HG03139 (cell line): ENCODE data around the gene TDP2.
A peak's percentile ranks its signal among the peaks of the same experiment; 100 is the strongest.

ENCODE experiments used
- ATAC-seq: cut with Tn5 transposase; IDR thresholded peaks from one replicate; pipeline ENCODE4 v1.9.1; 2021; ENCODE audit not compliant: unreplicated experiment

TDP2 gene

DNA sequence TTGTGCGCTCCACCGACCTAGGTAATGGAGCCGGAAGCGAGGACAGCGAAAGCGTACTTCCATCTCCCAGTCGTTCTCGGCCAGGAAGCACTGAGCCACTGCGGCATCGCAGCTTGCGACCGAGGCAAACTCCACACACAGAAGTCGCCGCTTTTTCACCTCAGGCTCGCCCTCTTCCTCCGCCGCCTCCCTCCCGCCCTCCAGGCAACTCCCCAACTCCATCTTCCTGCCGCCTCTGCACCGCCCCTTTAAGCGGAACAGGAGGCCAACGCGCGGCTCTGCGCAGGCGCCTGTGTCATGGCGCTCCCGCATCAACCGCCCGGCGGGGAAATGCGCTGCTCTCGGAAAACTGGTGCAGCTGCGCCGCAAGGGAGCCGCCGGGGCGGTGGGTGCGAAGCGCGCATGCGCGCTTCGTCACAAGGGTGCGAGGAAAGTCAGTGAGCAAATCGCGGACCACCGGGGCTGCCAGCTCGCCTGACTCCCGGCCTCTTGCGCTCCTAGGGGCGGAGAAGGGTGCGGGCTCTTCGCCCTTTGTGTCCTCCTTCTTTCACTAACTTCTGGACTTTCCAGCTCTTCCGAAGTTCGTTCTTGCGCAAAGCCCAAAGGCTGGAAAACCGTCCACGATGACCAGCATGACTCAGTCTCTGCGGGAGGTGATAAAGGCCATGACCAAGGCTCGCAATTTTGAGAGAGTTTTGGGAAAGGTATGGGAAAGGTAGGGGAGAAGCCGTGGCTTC lies at the start of gene TDP2, which contains the start of gene ACOT13:
Gene TDP2, minus strand, starts transcription at position 259 of the 737 bp plus-strand sequence. Its CDS starts 37 bp downstream, at position 222.
Gene ACOT13, plus strand, starts transcription at position 437 of the 737 bp plus-strand sequence. Its CDS starts 187 bp downstream, at position 624.
- ATAC-seq = peak; percentile 94

DNA sequence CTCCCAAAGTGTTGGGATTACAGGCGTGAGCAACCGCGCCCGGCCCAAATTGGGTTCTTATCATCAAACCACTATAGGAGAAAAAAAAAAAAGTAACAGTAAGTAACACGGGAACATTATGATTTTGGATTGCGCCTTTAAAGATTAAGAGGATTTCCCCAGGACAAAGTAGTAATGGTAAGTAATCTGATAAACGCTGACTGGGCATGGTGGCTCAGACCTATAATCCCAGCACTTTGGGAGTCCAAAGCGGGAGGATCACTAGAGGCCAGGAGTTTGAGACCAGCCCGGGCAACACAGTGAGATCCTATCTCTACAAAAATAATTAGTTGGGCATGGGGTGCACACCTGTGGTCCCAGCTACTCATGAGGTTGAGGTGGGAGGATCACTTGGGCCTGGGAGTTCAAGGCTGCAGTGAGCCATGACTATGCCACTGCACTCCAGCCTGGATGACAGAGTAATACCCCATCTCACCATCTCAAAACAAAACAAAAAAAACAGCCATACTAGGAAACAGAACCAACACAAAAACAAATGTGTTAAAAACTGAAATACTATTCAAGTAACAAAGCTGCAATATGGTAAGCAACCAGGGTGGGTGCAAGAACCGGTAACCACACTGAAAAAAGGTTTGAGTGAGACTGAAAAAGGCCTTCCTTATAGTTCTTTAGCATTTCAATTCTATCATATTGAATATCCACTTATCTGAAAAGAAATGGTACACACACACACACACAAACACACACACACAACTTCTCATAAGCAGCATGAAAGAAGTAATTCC lies 44.0 kb upstream of the TDP2 start:
- ATAC-seq = no peak

DNA sequence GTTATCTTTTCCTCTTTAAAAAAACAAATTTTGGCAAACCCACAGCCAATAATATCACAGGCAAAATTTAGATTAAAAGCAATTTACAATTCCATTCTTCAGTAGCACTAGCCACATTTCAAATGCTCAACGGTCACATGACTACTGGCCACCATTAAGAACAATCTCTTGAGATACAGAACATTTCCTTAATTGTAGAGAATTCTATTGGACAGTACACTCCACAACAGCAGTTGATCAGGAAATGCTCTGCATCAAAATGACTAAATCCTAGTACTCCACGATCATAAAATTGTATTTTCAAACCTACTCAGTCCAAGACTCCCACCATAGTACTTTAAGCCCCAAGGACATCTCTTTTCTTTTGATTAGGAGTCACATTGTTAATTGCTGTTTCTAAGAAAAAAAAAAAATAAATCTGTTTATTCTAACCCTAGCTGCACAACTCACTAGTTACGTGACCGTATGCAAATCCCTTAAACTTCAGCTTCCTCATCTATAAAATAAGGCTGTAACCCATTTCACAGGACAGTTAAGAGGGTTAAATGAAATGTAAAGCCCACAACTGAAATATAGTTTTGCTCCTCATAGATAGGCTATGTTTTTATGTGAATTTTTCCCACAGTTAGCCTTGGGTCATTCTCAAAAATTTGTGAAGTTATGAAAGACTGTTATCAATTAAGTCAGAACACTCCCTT lies 42.5 kb upstream of the TDP2 start:
- no peak for ATAC-seq

GRCh38 chr6:24708612-24709011 lies 41.9 kb upstream of the TDP2 start:
- no peak for ATAC-seq

DNA sequence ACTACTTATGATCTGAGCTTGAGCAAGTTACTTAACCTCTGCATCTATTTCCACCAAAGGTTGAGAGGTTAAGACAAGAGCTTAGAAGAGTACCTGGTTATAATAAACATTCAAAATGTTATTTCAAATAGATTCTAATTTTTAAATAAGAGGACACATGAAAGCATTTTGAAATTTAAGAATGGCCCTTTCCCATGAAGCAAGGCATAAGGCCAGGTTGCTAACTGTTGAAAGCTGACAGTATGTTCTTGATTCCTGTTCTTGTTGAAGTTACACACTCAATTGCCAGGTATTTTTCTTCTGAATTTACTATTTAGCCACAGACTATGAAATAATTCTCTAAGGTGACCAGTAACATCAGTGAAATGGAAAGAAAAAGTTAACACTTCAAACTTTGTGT lies 37.8 kb upstream of the TDP2 start:
- ATAC-seq = no peak

GRCh38 chr6:24702720-24703282 lies 36.1 kb upstream of the TDP2 start:
- no peak for ATAC-seq

DNA sequence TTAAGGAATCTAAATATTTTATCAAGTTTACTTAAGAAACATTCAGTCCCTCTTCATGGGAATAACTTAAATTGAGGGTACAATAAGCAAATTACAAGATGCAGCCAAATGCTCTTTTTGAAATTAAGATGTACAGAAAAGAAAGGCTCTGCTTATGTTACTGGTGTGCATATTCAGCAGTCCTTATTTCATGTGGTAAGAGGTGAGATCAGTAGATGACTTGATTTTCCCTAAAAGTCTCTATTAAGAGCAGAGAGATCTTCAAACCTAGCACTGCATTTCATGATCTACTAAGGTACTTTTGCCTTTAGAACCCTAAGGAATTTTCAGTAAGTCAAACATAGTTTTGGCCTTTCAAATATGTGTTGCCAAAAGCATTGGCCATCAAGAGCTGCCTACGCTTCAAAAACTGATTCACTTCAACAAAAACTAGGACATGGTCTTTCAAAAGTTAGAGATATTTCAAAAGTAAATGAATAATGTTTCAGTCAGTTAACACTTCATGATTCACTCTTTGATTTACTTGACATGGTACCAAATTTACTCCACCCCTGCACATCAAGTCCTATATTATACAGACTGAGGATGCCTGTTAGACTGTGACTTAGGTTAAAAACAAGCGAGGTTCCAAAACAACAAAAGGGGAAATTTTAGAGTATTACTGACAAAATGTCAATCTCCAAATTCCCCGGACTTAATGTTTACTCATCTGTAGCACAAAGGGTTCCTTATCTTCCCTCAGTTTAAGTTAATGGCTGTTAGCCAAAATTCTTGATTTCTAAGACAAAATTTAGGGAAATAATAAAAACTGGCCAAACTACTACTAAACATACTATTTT lies 33.0 kb upstream of the TDP2 start:
- ATAC-seq = no peak

GRCh38 chr6:24696097-24696496 lies 29.4 kb upstream of the TDP2 start:
- no peak for ATAC-seq

DNA sequence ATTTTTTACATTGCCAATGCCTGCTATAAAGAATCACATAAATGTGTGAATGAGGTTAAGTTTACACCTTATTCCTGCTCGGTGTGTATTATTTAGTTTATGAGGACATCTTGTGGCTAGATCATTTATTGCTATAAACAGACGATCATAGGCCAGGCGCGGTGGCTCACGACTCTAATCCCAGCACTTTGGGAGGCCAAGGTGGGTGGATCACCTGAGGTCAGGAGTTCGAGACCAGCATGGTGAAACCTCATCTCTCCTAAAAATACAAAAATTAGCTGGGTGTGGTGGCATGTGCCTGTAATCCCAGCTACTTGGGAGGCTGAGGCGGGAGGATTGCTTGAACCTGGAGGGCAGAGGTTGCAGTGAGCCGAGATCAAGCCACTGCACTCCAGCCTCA lies 28.9 kb upstream of the TDP2 start:
- peak; percentile 57 for ATAC-seq

GRCh38 chr6:24694198-24694597 lies 27.5 kb upstream of the TDP2 start:
- ATAC-seq = no peak

DNA sequence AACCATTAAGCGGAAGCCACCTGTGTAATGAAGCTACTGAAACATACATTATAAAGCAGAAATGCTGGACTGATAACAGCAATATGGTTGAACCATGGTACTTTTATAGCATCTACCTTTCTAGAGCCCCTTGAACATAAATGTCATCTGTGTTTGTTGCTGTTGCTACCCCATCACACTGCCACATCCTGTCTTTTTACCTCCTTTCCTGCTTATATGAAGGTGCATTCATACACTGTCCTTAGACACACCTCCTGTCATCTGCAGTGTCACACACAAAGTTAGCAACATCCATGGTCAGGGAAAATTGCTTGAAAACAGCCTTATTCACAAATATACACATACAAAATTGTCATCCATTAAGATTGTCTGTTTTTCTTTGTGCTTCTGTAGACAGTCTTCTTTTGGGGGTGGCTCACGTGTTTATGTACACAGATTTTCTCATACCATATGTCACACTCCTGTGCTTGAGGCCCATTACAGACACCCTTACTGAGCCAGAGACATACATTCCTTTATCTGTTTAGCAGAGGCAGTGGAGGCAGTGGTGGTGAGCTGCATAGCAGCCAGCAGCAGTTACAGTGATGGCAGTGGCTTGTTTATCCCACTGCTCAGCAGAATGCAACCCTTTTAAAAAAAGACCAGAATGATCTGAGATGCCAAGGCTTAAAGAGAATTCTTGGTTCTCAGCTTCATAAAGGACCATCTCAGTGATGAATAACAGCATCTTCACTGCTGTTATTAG lies 26.3 kb upstream of the TDP2 start:
- no peak for ATAC-seq

- ATAC-seq = no peak
Measured at GRCh38 chr6:24692415-24692814, 25.7 kb upstream of the TDP2 start.

DNA sequence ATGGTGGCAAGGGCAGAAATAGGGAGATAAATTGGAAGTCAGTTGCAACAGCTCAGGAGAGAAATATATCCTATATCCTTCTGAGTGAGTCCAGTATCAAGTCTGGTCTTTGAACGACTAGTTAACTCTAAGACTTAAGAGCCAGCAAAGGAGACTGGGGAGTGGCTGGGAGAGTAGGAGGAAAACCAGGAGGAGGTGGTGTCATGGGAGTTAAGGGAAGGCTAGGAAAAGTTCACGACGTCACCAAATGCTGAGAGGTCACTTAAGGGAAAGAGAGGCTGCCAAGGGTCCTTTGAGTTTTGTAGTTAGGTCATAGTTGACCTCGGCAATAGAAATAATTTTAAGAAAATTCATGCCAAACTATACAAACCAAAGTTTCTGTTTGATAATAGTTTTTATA lies 25.3 kb upstream of the TDP2 start:
- no peak for ATAC-seq

GRCh38 chr6:24691550-24691949 lies 24.9 kb upstream of the TDP2 start:
- no peak for ATAC-seq

DNA sequence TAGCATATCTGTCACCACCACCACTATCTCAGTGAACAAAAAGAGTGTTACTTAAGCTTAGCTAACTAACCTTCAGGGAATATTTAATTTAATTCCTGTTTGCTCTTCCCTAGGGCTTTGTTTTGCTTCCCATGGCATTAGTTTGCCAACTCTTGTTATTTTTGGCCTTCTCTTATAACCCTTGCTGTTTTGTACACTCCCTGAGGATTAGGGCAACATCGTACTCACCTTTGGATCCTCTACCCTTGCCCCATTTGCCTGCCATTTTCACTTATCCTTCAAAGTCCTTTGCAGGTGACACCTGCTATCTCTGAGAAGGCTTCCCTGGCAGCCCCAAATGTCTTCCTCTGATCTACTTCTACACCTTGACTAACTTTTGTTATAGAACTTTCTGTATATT lies 23.9 kb upstream of the TDP2 start:
- no peak for ATAC-seq

- ATAC-seq = no peak
Measured at GRCh38 chr6:24689964-24690363, 23.3 kb upstream of the TDP2 start.

- ATAC-seq = no peak
Measured at GRCh38 chr6:24686946-24687345, 20.2 kb upstream of the TDP2 start.

- no peak for ATAC-seq
Measured at GRCh38 chr6:24686408-24686807, 19.7 kb upstream of the TDP2 start.
